KMS-11 (cell line): ENCODE measurements around the gene PADI4.

Experiments
- H2AFZ ChIP-seq: fragments of 200-600 bp; sonication (generic); 2 replicates; pipeline ENCODE4 v1.6.1; 2016; ENCODE audit warnings: antibody characterized with exemption, mixed run types, low read depth
- H3K27ac ChIP-seq: fragments of 200-600 bp; sonication (generic); 2 replicates; pipeline ENCODE4 v1.6.1; 2016; ENCODE audit warnings: mild to moderate bottlenecking, mixed run types
- H3K27me3 ChIP-seq: fragments of 200-600 bp; sonication (generic); 2 replicates; pipeline ENCODE4 v1.6.1; 2017; ENCODE audit warnings: mild to moderate bottlenecking, low read depth, mixed run types, moderate library complexity; ENCODE audit not compliant: insufficient read depth
- H3K36me3 ChIP-seq: fragments of 200-600 bp; sonication (generic); 2 replicates; pipeline ENCODE4 v1.6.1; 2017; ENCODE audit warnings: mild to moderate bottlenecking, mixed run types; ENCODE audit not compliant: insufficient read depth
- H3K4me1 ChIP-seq: fragments of 200-600 bp; sonication (generic); 2 replicates; pipeline ENCODE4 v1.6.1; 2016; ENCODE audit warnings: mild to moderate bottlenecking, low read depth, mixed run types; ENCODE audit not compliant: poor library complexity, severe bottlenecking
- H3K4me2 ChIP-seq: fragments of 200-600 bp; sonication (generic); 2 replicates; pipeline ENCODE4 v1.7.0; 2016; ENCODE audit warnings: mild to moderate bottlenecking, mixed run types
- H3K4me3 ChIP-seq: fragments of 200-600 bp; sonication (generic); IDR thresholded peaks from 2 replicates; pipeline ENCODE4 v1.6.1; 2017; ENCODE audit warnings: low read depth, low read length, mixed read lengths; ENCODE audit not compliant: insufficient read depth
- H3K79me2 ChIP-seq: fragments of 200-600 bp; sonication (generic); 2 replicates; pipeline ENCODE4 v1.6.1; 2016; ENCODE audit warnings: low read depth, mixed run types; ENCODE audit not compliant: insufficient read depth
- H3K9ac ChIP-seq: fragments of 200-600 bp; sonication (generic); 2 replicates; pipeline ENCODE4 v1.6.1; 2016; ENCODE audit warnings: mild to moderate bottlenecking, mixed run types
- H4K20me1 ChIP-seq: fragments of 200-600 bp; sonication (generic); 2 replicates; pipeline ENCODE4 v1.6.1; 2016; ENCODE audit warnings: mild to moderate bottlenecking, mixed run types; ENCODE audit not compliant: insufficient read depth
- CTCF ChIP-seq: fragments of 200-600 bp; sonication (generic); conservative IDR thresholded peaks from 2 replicates; pipeline ENCODE4 v1.6.1; 2017; ENCODE audit warnings: low read depth, mild to moderate bottlenecking, antibody characterized with exemption, low read length, moderate library complexity, mixed read lengths

Gene PADI4

DNA sequence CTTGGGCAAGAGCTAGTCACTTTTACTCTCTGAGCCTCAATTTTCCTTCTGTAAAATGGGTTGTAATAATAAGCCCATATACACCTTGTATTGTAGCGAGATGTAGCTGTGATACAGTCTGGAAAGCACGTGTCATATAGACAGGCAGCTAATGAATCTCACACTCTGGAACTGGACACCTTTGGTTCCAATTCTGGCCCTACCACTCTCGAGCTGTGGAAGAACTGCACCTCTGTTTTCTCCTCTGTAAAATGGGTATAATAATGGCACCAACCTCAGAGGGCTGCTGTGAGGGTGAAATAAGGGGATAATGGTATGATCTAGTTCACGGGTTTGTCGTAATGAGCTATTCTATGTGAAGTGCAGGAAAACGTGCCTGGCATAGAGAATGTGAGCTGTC, 668 bp upstream of the PADI4 start:
- Histone ChIP-seq H3K4me3 (no peak overlapping the region), H3K4me1 (no peaks in the 10 kb centered on the region), H3K27ac (no peak overlapping the region), H3K79me2 (no peaks in the 10 kb centered on the region), H3K36me3 (no peaks in the 10 kb centered on the region), H4K20me1 (no peaks in the 10 kb centered on the region), H3K27me3 (peaks cover 39% of the 10 kb centered on the region), H2AFZ (no peak overlapping the region), H3K4me2 (no peak overlapping the region), H3K9ac (no peak overlapping the region)
- no peak for TF ChIP-seq CTCF

- no peak overlapping the region for H3K27ac ChIP-seq
- no peak overlapping the region for H3K4me3 ChIP-seq
- H3K9ac ChIP-seq, result no peak overlapping the region
- no peak for TF ChIP-seq CTCF
- H2AFZ ChIP-seq, result no peak overlapping the region
- H3K79me2 ChIP-seq, result no peaks in the 10 kb centered on the region
- H4K20me1 ChIP-seq, result no peaks in the 10 kb centered on the region
- no peaks in the 10 kb centered on the region for H3K36me3 ChIP-seq
- peaks cover 48% of the 10 kb centered on the region for H3K27me3 ChIP-seq
- no peaks in the 10 kb centered on the region for H3K4me1 ChIP-seq
- no peak overlapping the region for H3K4me2 ChIP-seq
Measured at GRCh38 chr1:17308593-17308992, 596 bp downstream of the PADI4 start.

DNA sequence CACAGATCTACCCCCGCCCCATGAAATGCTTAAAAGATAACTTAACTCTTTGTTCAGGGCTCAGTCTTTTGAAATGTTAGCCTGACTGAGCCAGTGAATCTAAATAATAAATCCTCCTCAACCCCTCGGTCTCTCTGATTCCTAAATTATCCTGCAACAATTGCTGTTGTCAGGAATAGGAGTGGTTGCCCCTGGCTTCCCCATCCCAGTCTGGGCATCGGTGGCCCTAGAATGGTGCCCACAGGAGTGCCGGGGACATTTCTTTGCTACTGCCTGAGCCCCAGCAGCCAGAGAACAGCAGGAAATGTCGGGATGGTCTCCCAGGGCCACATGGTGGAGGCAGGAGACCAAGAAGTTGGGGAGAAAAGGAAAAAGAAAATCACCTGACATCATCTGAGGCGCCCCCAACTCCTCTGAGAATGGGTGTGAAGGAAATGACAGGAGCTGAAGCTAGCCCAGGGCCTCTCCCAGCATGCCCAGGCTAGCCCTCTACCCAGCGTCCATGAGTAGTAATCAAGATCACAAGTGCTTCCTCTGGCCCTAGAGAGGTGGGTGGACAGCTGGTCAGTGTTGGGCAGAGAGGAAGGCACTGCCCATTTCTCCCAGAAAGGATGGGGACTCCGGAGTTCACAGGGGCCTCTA, 1.6 kb downstream of the PADI4 start:
- H4K20me1 ChIP-seq, result no peaks in the 10 kb centered on the region
- no peak overlapping the region for H2AFZ ChIP-seq
- no peaks in the 10 kb centered on the region for H3K79me2 ChIP-seq
- H3K27ac ChIP-seq, result no peak overlapping the region
- H3K4me1 ChIP-seq, result no peaks in the 10 kb centered on the region
- no peak overlapping the region for H3K4me2 ChIP-seq
- peaks cover 50% of the 10 kb centered on the region for H3K27me3 ChIP-seq
- no peak for TF ChIP-seq CTCF
- no peaks in the 10 kb centered on the region for H3K36me3 ChIP-seq
- no peak overlapping the region for H3K9ac ChIP-seq
- H3K4me3 ChIP-seq, result no peak overlapping the region

- H3K79me2 ChIP-seq, result no peaks in the 10 kb centered on the region
- no peak overlapping the region for H3K4me2 ChIP-seq
- H3K27me3 ChIP-seq, result peaks cover 53% of the 10 kb centered on the region
- no peaks in the 10 kb centered on the region for H3K36me3 ChIP-seq
- no peak for TF ChIP-seq CTCF
- H3K4me1 ChIP-seq, result no peaks in the 10 kb centered on the region
- H3K4me3 ChIP-seq, result no peak overlapping the region
- H3K9ac ChIP-seq, result no peak overlapping the region
- no peak overlapping the region for H3K27ac ChIP-seq
- no peak overlapping the region for H2AFZ ChIP-seq
- H4K20me1 ChIP-seq, result no peaks in the 10 kb centered on the region
Measured at GRCh38 chr1:17310068-17310640, 2.2 kb downstream of the PADI4 start.
